CD4-positive, alpha-beta T cell treated with Interferon alpha-2 for 1 hour (primary cell): ENCODE data around the gene DPH5.
A peak's percentile ranks its signal among the peaks of the same experiment; 100 is the strongest.
"Not testable (repeated sequence)": the region's sequence is repeated elsewhere in the genome, so short reads cannot be mapped to it uniquely, and the experiment has no call there.

ENCODE experiments used
- DNase-seq, 2 donors: peaks; one replicate each; pipeline ENCODE4 v3.0.0-alpha.2; 2020 to 2022

DPH5 gene

GRCh38 chr1:101025657-101026429 is at the start of gene DPH5:
Gene DPH5 (minus strand): TSS chr1:101025784. CDS start chr1:101025443, 341 bp downstream.
- DNase-seq: peak; percentile 83 to 90

GRCh38 chr1:101073836-101074235 is 48.3 kb upstream of the DPH5 start:
- no peak for DNase-seq

GRCh38 chr1:101071470-101071891 is 45.9 kb upstream of the DPH5 start:
- DNase-seq: no peak

- no peak for DNase-seq
Measured at GRCh38 chr1:101069158-101069557, 43.6 kb upstream of the DPH5 start.

GRCh38 chr1:101066937-101067335 is 41.4 kb upstream of the DPH5 start:
- not testable (repeated sequence) for DNase-seq

- DNase-seq: no peak
Measured at GRCh38 chr1:101066260-101066936, 40.8 kb upstream of the DPH5 start.

GRCh38 chr1:101065575-101065974 is 40.0 kb upstream of the DPH5 start:
- DNase-seq: no peak

- DNase-seq: no peak
Measured at GRCh38 chr1:101064697-101065096, 39.1 kb upstream of the DPH5 start.

- no peak for DNase-seq
Measured at GRCh38 chr1:101060992-101061391, 35.4 kb upstream of the DPH5 start.

- no peak for DNase-seq
Measured at GRCh38 chr1:101059945-101060542, 34.5 kb upstream of the DPH5 start.

GRCh38 chr1:101055623-101056022 is 30.0 kb upstream of the DPH5 start:
- no peak for DNase-seq

- peak in 1 of 2 donors; percentile 18 for DNase-seq
Measured at GRCh38 chr1:101051688-101052638, 26.4 kb upstream of the DPH5 start.

- DNase-seq: no peak
Measured at GRCh38 chr1:101050869-101051268, 25.3 kb upstream of the DPH5 start.

- DNase-seq: no peak
Measured at GRCh38 chr1:101044749-101045148, 19.2 kb upstream of the DPH5 start.

- no peak for DNase-seq
Measured at GRCh38 chr1:101044259-101044658, 18.7 kb upstream of the DPH5 start.

- peak in 1 of 2 donors; percentile 7 for DNase-seq
Measured at GRCh38 chr1:101043776-101044175, 18.2 kb upstream of the DPH5 start.

GRCh38 chr1:101041300-101041699 is 15.7 kb upstream of the DPH5 start:
- no peak for DNase-seq

- DNase-seq: no peak
Measured at GRCh38 chr1:101040666-101041065, 15.1 kb upstream of the DPH5 start.

GRCh38 chr1:101039245-101039644 is 13.7 kb upstream of the DPH5 start:
- no peak for DNase-seq

- DNase-seq: no peak
Measured at GRCh38 chr1:101037316-101037715, 11.7 kb upstream of the DPH5 start.

GRCh38 chr1:101033017-101033416 is 7.4 kb upstream of the DPH5 start:
- DNase-seq: no peak

GRCh38 chr1:101032129-101032528 is 6.5 kb upstream of the DPH5 start:
- not testable (repeated sequence) for DNase-seq

GRCh38 chr1:101030881-101031280 is 5.3 kb upstream of the DPH5 start:
- no peak for DNase-seq
